ENCODE results near the gene ITGB2.
"Not testable (repeated sequence)": the region's sequence is repeated elsewhere in the genome, so short reads cannot be mapped to it uniquely, and the experiment has no call there.

The ITGB2 gene

DNA sequence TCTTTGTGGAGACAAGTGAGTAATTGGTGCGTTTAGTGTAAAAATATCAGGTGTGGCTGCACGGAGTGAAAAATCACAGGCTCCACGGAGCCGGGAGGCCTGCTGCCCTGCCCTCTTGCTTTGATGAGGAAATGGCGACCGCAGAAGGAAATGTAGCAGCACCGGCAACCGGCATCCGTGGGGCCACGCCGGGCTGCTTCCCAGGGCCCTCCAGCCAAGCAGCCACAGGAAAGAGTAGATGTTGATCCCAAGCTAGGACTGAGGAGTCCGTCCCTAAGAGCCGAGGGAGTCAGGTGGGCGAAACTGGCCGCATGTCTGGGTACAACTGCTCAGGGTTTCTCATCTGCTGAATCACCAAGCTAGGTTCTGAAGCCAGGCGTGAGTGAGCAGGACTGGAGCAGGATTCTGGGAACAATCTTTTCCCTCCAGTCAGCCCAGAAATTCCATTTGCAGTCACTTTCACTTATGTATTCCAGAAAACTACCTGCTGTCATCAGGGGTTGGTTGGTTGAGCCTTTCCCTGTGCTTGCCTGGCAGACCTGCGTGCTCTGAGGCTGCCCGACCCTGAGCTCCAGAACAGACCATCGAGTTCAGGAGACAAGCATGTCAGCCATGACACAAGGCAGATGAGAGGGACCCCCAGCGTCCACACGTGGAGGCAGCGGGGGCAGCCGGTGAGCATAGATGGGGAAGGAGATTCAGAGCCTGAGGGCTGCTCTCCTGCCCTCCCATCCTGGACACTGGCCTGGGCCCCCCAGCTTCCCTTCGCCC is 5.8 kb upstream of the ITGB2 start:
- no peak for DNase-seq (ENCODE audit: low read depth in 2 of 2)

DNA sequence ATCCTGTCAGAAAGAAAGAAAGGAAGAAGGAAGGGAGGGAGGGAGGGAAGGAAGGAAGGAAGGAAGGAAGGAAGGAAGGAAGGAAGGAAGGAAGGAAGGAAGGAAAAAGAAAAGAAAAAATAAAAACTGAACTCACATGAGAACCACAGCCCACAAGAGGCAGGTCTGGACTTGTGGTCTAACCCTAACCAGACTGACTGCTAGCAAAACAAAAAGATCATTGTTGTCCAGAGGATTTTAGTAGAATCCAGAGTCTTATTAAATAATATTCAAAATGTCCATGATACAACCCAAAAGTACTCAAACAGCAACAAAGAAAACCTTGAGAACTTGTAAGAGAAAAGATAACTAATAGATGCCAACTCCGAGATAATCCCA is 4.7 kb upstream of the ITGB2 start:
- DNase-seq (ENCODE audit: low read depth in 2 of 2), result no peak

DNA sequence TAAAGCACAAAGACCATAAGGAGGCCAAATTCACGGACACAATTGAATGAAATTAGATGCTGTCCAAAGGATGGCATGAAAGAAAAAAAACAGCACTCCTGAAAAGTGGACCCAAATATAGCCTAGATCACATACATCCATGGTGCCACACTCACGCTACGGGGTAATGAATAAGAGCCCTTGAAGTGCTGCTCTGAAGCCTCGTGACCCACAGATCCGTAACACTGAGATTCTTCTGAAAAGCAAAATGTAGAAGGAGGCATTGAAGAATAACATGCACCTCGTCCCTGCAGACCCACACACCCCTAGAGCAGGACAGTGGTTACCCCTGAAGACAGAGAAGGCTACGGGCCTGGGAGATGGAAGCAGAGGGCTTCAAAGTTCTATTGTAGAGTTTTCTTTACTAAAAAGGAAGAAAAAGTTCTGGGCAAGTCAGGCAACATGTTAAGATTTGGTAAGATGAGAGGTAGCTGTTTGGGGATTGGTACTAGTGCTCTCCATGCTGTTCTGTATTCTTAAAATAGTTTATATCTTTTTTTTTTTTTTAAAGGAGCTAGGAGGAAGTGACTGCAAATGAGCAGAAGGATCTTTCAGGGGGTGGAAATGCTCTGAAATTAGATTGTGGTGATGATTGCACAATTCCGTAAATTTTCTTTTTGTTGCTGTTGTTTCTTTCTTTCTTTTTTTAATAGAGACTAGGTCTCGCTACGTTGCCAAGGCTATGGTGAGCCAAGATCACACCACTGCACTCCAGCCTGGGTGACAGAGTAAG is 4.1 kb upstream of the ITGB2 start:
- peak in 1 of 2 experiments; percentile 31 for DNase-seq (ENCODE audit: low read depth in 2 of 2)

DNA sequence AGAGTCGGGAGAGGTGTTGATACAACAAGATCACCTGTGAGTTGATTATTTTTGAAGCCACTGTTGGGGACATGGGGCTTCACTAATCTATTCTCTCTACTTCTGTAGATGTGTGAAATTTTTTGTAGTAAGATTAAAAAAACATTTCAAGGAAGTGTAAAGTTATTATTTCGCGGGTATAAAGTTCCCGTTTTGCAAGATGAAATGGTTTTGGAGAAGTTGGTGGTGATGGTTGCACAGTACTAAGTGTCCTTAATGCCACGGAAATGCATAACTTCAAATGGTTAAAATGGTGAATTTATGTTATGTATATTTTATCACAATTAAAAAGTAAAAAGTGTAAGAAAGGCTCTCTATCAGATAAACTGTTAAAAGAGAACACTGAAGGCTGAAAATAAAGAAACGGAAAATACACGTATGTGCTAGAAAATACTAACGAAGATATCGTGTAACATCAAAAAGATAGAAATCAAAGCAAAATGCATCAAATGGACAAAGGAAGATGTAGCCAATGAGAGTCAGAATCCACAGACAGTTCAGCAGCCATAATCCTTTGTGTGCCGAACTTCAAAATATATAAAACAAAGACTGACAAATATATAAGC is 2.9 kb upstream of the ITGB2 start:
- DNase-seq (ENCODE audit: low read depth in 2 of 2), result no peak

DNA sequence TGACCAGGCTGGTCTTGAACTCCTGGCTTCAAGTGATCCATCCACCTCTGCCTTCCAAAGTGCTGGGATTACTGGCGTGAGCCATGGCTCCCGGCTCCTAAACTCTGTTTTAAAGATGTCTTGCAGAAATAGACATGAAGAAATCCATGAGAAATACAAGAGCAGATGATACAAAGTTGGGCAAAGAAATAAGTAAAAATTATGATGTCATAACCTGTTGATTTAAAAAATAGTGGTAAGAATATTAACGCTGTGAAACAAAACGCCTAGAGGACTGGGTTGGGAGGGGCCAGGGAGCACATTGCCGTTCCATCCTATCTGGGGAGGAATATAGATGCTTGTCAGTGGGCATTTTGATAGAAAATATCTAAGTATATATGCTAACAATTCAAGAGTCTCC is 1.2 kb upstream of the ITGB2 start:
- no peak for DNase-seq (ENCODE audit: low read depth in 2 of 2)

DNA sequence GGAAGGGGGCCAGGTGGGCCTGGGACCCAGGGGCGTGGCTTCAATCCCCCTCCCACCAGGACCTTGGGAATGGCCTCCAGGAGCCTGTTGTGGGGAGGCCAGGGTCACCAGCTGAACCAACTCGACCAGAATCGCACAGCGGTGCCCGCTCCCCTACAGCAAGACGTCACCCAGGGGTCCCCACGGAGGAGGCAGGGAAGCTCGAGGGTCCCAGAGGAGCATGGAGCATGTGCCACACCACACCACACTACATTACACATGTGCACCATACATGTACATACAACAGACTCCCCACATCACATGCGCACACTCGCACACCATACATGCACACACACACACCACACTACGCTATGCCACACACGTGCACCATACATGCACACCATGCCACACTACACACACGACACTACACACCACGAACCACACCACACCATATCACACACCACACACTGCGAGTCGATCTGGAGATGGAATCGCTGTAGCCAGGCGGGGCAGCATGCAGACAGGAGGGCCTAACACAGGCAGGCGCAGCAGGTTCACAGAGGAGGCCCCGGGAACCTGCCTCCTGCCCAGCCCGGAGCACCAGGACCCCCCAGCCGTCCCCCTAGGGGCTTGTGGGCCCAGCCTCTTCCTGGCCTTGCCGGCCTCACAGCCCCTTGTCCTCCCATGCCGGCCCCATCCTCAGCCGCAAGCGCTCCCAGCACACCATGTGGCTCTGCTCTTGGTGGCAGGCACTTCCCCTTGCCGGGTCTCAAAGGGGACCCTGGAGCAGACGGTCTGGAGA is 596 bp downstream of the ITGB2 start:
- DNase-seq (ENCODE audit: low read depth in 2 of 2), result no peak

DNA sequence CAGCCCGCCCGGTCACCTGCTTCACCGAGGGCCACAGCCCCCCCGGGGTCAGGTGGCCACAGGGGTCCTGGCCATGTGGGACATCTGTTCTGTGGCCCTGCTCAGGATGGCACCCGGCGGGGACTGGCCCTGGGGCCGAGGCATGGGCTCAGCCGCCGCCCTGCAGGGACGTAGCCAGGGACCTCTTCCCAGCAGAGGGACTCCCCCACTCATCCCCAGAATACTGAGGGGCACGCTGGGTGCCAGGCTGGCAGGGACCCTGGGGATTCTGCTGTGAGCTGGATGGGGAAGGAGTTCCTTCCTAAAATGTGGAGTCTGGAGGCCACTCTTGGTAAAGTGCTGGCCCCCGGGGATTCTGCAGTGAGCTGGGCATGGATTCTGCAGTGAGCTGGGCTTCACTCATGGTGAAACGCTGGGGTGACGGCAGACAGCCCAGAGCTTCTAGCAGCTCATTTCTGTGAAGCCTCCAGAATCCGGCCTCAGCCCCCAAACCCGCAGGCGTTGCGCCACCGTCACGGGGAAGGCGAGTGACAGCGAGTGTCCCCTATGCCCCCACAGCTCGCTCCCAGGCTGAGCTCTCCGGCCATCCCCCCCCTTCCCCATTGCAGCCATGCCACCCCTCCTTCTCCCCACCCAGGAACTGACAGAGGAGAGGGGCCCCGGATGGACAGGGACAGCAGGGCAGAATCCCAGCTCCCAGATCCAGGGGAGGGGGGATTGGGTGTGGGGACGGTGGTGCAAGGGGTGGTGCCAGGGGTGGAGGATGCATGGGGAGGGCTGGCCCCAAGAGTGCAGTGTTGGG is 1.4 kb downstream of the ITGB2 start:
- DNase-seq (ENCODE audit: low read depth in 2 of 2), result no peak

DNA sequence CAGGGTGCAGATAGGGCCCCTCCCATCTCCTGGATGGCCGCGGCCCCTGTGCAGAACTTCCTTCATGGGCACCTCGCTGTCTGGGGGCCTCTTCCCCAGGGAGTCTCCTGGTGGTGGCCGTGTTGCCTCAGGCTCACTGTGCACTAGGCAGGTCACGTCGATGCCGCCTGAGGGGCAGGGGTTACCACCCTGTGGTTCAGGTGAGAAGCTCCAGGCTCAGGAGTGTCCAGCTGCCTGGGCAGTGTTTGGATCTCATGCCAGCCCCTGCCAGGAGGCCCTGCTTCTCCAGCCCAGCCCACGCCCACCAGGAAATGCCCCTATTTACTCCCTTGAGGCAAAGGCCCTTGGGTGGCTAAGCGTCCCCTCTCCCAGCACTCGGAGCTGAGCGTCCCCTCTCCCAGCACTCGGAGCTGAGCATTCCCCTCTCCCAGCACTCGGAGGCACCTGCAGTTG is 2.1 kb downstream of the ITGB2 start:
- DNase-seq (ENCODE audit: low read depth in 2 of 2), result no peak

DNA sequence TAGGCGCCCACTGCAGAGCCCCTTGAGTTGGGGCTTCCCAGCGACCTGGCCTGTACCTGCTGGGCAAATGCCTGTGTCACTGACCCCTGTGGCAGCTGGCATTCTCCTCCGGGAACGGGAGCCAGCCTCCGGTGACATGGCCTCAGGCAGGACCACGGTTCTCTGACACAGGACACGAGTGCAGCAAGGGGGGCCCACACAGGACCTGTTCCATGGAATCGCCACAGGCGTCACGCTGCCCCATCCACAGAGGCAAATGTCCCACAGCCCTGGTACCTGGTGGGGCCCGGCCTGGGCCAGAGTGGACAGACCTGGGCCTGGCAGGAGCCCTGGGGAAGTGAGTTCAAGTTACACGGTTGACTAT is 2.6 kb downstream of the ITGB2 start:
- no peak for DNase-seq (ENCODE audit: low read depth in 2 of 2)

DNA sequence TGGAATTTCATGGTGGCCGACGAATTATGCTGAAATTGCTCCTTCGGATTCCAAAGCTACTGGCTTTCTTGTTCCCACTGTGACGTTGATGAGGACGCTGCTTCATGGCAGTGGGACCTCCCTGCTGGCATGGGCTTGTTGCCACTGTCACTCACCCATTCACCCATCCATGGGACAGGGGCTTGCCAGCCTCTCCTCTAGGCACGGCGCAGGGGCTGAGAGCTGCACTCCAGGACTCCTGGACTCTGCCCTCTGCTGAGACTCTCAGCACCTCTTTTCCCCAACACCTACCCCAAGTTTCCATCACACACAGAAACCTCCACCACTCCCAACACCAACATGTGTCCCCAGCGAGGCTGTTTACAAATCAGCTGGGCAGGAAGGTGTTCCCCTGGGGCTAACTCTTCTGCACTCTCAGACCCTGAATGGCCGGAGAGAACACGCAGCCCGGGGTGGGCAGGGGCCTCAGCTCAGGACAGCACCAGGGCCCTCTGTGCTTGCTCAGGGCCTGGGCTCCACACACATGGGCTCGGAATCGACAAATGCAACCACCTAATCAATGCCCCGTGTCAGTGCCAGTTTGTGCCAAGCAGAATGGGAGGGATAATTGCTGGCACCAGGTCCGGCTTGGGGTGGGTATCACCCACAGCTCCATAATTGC is 3.1 kb downstream of the ITGB2 start:
- DNase-seq (ENCODE audit: low read depth in 2 of 2), result no peak

DNA sequence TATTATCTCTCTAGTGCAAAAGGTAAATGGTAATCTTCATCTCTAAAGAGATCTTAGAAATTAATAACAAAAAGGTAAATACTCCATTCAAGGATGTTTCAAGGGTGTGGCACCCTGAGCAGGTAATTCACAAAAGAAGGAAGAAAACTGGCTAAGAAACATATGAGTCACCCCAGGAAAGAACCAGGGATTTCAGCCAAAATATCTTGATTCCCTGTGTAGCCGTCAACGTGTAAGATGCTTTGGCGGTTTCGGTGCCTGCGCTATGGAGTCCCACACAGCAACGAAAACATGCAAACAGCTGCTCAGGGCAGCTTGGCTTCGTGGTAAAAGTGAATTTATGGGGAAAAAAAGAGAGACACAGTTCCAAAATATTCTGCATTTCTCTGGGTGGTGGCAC is 3.7 kb downstream of the ITGB2 start:
- DNase-seq (ENCODE audit: low read depth in 2 of 2), result no peak

DNA sequence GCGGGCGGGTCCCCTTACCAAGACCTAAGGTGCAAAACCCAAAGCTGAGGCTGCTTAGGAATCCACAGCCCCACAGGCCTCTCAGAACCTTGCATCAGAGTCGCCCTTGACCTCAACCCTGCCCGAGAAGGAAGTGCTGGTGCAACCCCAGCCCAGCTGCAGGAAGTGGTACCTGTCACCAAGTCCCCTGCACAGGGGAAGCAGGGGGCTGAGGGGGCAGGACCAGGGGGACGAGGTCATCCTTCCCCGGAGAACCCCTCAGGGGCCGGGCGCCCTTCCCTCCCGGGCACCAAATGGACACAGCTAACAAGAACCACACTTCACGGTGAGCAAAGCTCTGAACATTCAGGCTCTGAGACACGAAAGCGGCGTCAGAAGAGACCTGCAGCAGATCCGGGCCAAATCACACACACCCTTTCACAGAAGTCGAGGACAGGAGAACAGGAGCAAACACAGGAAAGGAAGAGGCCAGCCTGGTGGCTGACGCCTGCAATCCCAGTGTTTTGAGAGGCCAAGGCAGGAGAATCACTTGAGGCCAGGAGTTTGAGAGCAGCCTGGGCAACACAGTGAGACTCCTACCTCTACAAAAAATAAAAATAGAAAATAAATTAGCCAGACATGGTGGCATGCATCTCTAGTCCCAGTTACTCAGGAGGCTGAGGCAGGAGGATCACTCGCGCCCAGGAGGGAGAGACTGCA is 6.4 kb downstream of the ITGB2 start:
- DNase-seq (ENCODE audit: low read depth in 2 of 2), result no peak

DNA sequence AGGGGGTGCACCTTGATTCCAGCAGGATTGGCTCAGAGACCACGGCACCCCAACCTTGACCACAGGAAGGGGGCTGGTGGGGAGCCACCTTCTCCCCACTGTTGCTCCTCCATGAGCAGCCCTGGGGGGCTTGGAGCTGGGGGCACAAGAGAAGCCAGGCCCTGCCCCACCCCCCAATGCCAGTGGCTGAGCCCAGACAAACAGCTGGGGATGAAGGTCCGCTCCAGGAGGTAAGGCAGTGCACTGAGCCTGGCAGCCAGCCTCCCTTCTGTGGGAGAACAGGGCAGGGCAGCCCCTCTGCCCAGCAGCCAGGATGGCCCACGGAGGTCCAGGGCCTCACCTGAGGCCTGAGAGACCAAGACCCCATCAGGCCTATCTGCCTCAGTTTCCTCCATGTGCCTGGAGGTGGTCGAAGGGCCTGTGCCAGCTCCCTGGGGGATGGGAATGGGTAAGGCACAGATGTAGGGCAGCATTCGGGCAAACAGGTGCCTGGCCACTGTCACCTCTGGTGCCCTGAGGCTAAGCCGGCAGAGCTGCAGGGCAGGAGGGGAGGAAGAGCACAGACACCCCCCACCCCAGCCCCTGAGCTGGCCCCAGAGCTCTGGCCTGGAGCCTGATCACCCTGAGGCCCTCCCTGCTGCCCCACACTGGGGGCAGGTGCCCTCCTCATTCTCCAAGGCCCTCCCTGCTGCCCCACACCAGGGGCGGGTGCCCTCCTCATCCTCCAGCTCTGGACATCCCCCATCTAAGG is 7.1 kb downstream of the ITGB2 start:
- no peak for DNase-seq (ENCODE audit: low read depth in 2 of 2)

DNA sequence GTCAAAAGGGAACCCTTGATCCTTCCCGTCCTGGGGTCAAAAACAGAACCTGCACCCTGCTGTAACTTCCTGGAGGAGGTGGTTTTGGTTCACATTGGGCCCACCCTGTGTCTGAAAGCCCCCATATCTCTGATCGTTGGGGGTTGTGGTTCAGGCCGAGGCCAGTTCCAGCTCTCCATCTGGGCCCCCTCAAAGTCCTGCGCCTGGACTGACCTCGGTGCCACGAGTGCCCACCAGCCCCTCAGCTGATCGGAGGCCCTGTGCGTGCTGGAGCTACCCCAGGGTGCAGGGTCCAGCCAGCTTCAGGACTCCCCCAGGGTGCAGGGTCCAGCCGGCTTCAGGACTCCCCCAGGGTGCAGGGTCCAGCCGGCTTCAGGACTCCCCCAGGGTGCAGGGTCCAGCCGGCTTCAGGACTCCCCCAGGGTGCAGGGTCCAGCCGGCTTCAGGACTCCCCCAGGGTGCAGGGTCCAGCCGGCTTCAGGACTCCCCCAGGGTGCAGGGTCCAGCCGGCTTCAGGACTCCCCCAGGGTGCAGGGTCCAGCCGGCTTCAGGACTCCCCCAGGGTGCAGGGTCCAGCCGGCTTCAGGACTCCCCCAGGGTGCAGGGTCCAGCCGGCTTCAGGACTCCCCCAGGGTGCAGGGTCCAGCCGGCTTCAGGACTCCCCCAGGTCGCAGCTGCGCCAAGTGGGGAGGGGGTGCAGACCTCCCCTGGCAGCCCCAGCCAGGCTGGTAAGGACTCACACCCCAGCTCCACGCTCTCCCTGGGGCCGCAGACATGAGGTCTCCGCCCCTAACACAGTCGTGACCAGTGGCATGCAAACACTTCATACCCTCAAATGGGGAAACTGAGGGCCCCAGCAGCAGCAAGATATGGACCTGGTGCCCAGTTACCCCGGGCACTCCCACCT is 7.9 kb downstream of the ITGB2 start:
- not testable (repeated sequence) for DNase-seq (ENCODE audit: low read depth in 2 of 2)

DNA sequence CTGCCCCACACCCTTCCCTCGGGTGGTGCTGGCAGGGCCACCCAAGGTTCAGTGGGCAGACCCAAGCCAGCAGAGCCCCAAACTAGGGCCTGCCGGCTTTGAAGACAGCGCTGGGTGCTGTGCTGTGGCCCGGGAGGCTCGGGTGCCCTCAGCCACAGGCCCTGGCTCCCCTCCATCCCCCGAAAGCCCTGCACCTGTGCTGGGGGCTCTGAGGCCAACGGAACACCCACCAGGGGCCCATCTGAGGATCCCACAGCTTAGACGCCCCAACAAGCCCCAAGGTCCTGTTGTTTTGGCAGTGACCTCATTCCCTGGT is 8.6 kb downstream of the ITGB2 start:
- DNase-seq (ENCODE audit: low read depth in 2 of 2), result no peak

DNA sequence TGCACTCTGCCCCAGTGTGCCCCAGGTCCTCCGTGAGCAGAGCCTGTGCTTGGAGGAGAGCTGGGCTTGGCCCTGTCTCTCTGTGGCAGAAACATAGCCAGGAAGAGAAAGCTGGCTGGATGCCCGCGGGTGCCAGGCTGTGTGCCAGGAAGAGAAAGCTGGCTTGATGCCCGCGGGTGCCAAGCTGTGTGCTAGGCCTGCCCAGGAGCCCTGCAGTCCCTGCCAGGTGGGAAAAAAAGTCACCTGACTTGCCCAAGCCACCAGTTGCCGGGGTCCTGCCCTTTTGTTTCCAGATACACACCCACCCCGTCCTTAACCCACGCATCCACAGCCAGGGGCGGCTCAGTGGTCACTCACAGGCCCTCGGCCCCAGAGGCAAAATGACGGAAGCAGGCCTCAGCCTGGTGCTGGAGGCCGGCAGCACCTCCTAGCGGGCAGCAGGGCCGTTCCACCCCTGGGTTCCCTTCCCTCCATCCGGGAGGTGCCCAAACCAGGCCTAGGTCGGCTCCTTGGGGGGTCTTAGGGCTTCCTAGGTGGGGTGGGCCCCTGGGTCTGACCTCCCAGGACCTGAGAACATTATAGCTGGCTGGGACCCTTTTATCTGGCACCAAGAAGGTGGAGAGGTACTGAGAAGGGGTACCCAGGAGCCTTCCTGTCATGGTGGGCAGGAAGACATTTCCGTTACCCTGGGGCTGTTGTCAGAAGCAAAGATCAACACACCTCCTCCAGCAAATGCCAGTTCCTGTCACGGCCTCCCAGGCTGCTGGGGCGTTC is 9.1 kb downstream of the ITGB2 start:
- no peak for DNase-seq (ENCODE audit: low read depth in 2 of 2)

DNA sequence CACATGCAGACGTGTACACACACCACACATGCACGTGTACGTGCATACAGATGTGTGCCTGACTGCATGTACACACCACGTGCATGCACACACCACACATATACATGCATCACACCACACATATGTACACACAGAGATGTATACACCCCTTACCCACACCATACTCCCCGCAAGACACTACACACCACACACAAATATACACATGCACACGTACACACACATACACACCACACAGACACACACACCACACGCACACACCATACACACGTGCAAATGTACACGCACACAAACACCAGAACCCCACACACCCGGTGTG is 9.7 kb downstream of the ITGB2 start:
- no peak for DNase-seq (ENCODE audit: low read depth in 2 of 2)
